Measurements from ENCODE around the gene MAFF.

MAFF gene

DNA sequence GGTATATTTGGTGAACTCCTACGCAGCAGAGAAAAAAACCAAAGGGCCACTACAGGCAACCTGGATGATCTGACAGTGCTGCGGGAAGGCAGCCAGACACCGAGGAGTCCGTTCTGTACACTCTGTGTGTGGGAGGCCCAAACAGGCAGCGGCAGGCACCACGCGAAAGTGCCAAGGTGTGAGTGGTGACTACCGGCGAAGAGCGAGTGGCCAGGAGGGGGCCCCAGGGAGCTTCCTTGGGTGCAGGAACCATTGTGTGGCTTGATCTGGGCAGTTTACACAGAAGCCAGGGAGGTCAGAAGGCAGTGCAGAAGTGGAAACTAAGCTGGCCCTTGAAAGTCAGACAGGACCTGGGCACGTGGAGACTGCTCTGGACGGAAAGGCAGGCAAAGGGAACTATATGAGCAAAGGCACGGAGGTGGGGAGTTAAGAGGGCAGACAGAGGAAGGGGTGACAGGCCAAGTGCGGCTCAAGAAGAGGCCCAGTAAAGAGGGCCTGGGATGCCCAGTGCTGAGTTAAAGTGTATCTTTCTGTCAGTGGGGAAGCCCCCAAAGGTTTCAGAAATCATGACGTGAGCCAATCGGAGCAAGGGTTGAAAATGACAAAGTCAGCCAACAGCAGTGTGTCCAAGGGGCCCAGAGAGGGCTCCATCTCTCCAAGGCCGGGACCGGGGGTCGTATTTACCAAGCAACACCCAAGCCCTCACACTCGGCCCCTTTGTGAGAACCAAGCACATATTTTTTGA lies 60.4 kb downstream of the MAFF start:
- Mint-ChIP-seq H3K27me3 (peaks cover 7% of the 10 kb centered on the region), H3K4me3 (no peak overlapping the region), H3K27ac (no peak overlapping the region), H3K4me1 (ENCODE audit: low read depth) (peaks cover 57% of the 10 kb centered on the region), H3K36me3 (ENCODE audit: low read depth) (peaks cover 13% of the 10 kb centered on the region), H3K9me3 (no peaks in the 10 kb centered on the region)
- intact Hi-C loops (cut with micrococcal nuclease), result loop anchor here (2.0 kb wide), 1 partner anchor 91 kb away; no protein-coding TSS in a partner anchor

DNA sequence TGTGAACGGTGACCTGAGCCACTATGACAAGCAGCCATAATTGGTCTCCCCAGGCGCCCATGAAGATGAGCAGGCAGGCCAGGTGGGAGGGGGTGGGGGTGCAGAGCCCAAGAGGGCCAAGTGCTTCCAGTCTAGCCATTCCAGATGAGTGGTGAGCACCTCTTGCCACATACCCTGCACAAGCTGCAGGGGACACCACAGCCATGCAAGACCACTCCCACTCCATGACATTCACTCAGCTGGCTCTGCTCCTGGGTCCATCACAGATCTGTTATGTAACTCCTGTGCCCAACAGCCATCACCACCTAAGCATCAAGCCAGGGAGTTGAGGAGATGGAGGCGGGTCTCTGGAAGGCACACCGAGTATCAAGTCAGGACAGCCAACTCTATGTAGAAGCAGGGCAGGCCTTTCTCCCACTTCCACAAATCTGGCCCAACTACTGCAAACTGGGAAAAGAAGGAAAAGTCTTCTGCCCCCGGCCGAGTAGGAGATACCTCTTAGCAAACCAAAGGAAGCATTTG lies 62.6 kb downstream of the MAFF start:
- peaks cover 64% of the 10 kb centered on the region for H3K4me1 Mint-ChIP-seq (ENCODE audit: low read depth)
- H3K27ac Mint-ChIP-seq, result no peak overlapping the region
- intact Hi-C loops (cut with micrococcal nuclease), result no loop called here
- H3K9me3 Mint-ChIP-seq, result no peaks in the 10 kb centered on the region
- H3K27me3 Mint-ChIP-seq, result peaks cover 1% of the 10 kb centered on the region
- H3K36me3 Mint-ChIP-seq (ENCODE audit: low read depth), result peaks cover 13% of the 10 kb centered on the region
- no peak overlapping the region for H3K4me3 Mint-ChIP-seq

Measured in dendritic cell treated with granulocyte-macrophage colony-stimulating factor and Interleukin-4, amounts not matched to agents 40 ng/mL and 50 ng/mL, for 4 days (primary cell).